ENCODE results near the gene NPW.
"Not testable (repeated sequence)": the region's sequence is repeated elsewhere in the genome, so short reads cannot be mapped to it uniquely, and the experiment has no call there.

Gene NPW

DNA sequence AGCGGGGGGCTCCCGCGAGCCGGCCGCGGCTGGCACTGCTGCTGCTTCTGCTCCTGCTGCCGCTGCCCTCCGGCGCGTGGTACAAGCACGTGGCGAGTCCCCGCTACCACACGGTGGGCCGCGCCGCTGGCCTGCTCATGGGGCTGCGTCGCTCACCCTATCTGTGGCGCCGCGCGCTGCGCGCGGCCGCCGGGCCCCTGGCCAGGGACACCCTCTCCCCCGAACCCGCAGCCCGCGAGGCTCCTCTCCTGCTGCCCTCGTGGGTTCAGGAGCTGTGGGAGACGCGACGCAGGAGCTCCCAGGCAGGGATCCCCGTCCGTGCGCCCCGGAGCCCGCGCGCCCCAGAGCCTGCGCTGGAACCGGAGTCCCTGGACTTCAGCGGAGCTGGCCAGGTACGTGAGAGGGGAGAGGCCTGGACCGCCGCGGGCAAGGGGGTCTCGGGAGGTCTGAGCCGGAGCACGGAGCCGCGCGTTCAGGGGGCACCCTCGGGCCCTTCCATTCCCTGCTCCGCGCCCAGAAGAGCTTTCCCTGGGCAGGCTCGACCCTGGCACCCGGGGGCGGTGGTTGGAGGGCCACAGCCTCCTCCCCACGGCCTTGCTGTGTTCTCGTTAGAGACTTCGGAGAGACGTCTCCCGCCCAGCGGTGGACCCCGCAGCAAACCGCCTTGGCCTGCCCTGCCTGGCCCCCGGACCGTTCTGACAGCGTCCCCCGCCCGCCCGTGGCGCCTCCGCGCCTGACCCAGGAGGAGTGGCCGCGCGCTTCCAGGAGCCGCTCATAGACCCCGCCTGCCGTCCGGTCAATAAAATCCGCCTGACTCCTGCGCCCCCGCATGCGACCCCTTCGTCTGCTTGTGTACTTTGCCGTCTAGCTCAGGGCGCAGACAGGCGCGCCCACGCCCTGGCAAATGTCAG, 591 bp downstream of the NPW start:
- DNase-seq (ENCODE audit: low read depth in 2 of 3, low spot score in 1 of 3) = no peak

DNA sequence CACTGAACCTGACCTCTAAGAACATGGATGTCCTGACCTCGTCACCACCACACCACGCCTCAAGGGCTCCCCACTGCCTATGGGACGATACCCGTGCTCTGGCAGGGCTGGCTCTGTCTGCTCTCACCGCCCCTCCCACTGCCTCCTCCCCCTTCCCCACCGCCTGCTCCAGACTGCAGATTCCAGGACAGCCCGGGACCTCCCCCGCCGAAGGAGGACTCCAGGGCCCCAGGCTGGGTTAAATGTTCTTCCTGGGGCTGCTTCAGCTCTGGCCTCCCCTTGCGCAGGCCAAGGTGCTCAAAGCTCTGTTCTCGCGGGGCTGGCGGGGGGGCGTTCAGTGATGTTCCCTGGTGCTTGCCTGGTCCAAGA, 3.1 kb downstream of the NPW start:
- no peak for DNase-seq (ENCODE audit: low read depth in 2 of 3, low spot score in 1 of 3)

DNA sequence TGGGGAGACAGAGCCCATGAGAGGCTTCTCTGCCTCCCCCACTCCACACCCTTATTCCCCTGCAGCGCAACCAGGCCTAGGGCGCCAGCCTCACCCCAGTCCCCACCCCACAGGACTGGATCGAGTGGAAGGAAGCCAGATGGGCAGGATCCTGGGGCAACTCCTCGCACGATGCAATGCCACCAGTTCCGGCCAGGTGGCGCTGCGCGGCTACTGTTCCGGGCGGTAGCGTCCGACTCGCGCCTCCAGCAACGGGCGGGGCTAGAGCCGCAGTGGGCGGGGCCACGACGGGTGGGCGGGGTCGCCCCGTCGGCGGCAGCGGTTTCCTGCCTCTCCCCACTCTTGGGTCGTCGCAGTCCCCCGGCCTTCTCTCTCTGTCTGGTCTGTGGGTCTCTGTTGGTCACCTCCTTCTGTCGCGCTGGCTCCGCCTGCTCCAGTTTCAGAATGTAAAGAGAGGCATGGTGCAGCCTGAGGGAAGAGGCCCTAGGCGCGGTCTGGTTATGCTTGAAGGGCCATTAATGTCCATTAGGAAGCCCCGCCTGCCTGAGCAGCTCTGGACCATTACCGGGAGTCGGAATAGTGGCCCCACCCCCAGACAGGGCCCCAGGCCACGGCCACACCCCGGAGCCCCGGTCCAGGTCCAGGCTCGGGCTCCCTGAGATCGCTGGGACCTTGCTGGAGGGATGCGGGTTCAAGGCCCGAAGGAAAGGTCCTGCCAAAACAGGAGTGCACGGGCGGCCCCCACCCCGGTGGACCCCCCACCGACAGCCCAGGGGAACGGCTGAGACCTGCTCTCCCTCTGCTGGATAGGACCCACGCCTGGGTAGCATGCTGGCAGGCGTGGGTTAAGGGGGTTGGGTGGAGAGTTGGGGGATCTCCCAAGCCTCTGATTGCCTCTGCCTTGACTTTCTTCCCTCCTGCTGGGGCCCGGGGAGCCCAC, 3.8 kb downstream of the NPW start:
- peak; percentile 87 to 99 (median 92) for DNase-seq (ENCODE audit: low read depth in 2 of 3, low spot score in 1 of 3)

DNA sequence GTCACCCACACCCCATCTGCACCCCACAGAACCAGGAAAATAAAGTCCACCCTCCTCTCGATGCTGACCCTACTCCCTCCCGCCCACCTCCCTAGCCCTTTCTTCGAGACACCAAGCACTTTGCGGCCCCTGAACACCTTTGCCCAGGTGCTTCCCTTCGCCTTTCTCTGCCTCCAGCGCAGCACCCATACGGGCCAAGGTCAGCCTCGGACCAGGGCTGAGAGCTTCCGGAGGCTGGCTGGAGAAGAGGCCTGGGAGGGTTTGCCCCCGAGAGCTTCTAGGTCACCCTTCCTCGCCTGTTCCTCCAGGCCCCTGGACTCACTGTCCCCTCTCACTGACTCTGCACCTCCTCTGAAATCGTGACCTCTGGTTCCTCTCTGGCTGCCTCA, 4.4 kb downstream of the NPW start:
- no peak for DNase-seq (ENCODE audit: low read depth in 2 of 3, low spot score in 1 of 3)

DNA sequence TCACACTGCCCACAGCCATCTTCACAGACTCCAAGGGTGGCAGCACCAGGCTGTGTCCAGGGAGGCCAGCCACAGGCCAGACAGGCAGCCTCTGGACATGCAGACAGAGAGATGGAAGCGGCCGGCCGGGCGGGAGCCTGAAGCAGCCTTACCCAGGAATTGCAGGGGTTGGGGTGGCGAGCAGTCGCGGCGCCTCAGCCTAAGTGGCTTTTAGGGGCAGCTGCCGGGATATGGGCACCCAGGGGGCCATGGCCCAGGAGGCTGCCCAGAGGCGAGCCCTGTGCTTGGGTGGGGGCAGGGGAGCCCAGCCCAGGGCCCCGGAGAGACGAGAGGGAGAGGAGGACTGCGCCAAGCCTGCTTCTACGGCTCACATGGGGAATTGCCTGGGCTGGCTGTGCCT, 5.7 kb downstream of the NPW start:
- no peak for DNase-seq (ENCODE audit: low read depth in 2 of 3, low spot score in 1 of 3)

DNA sequence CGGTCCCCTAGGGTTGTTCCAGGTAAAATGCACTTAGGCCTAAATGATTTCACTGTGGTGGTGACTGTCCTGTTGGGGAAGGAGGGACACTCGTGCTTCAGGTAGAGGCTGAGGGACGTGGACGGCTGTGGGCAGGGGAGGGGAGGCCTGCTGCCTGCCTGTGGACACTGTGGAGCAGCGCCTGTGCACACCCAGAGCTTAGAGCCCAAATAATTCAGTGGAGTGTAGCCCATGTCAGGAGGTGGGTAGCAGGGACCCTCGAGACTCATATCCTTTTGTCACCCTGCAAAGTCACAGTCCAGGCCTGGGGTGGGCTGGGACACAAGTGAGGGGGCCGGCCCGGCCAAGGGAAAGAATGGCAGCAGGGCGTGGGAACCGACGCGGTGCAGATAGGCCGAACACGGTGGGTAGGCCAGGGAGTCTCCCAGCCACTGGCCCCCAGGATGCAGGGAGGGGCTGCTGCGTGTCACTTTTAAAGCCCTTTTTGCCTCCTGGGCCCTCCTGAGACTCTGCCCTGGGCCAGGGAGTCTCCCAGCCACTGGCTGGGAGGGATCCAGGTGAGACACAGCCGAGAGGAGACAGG, 6.4 kb downstream of the NPW start:
- no peak for DNase-seq (ENCODE audit: low read depth in 2 of 3, low spot score in 1 of 3)

DNA sequence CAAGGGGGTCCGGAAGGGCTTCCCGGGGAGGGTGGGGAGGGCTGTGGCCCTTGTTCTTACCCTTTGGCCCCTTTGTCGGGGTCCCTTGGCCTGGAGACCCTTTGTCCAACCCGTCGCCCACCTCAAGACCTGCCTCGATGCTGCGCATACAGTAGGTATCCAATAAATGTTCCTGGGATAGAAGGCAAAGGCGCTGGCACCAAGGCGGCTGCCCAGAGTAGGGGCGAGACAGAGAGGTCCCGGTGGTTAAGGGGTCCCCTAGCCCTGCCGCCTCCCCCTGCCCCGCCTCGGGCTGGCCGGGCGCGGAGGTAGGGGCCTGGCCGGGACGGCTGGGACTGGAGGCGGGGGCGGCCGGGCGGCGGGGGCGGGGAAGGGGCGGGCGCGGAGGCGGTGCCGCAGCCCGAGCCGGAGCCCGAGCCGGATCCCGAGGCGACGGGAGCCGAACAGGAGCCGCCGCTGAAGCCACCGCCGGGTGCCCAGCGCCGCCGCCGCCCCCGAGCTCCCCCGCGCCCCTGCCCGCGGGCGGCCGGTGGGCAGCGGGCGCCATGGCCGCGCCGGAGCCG, 7.0 kb downstream of the NPW start, which contains the start of gene NHERF2:
NHERF2 (plus strand) TSS at position 442 of the 563 bp plus-strand sequence; CDS start at position 546, 104 bp downstream.
- DNase-seq (ENCODE audit: low read depth in 2 of 3, low spot score in 1 of 3) = no peak

DNA sequence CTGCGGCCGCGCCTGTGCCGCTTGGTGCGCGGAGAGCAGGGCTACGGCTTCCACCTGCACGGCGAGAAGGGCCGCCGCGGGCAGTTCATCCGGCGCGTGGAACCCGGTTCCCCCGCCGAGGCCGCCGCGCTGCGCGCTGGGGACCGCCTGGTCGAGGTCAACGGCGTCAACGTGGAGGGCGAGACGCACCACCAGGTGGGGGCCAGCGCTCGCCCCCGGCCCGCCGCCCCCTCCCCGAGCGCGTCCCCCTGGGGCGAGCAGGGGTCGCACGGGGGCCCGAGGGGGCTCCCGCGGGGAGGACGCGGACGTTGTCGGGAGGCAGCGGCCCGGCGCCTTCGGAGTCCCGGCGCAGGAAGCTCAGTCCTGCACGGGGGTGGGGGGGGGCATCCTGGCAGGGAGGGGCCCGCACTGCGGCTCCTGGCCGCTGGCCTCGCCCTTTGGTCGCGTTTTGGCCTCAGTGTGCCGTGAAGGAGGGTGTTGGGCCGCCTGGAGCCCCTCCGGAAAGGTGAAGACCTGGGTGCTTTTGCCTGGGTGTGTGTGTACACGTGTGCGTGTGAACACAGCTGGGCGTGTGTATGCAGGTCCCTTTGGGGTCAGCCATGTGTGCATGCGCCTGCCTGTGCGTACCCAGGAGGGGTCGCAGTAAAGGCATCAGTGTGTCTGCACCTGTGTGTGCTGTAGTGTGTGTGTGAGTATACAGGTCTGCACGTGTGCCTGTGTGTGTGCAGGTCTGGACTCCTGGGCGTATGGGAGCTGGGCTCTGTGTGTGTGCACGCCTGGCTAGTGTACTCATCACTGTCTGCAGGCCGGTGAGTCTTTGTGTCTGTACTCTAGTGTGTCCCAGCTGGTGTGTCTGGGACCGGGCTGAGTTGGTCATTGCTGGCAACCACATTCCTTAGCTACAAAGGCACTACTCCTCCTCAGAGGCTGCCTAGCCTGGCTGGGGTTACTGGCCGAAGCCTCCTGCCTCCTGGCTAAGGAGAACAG, 7.7 kb downstream of the NPW start:
- no peak for DNase-seq (ENCODE audit: low read depth in 2 of 3, low spot score in 1 of 3)

DNA sequence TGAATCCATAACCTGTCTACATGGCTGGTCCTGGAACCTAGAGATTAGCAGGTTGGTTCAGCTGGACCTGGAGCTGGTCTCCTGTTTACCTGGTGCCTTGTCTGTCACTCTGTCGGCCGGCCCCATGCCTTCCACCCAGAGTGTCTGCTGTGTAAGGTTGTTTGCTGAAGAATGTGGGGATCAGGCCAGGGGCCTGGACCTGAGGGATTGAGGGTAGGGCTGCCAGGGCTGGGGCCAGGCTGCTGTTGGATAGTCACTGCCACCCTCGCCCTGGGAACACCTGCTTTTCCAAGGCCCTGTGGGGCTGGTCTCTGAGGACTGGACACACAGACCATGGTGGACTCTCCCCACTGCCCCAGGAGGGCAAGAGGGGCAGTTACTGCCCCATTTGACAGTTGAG, 8.6 kb downstream of the NPW start:
- no peak for DNase-seq (ENCODE audit: low read depth in 2 of 3, low spot score in 1 of 3)

DNA sequence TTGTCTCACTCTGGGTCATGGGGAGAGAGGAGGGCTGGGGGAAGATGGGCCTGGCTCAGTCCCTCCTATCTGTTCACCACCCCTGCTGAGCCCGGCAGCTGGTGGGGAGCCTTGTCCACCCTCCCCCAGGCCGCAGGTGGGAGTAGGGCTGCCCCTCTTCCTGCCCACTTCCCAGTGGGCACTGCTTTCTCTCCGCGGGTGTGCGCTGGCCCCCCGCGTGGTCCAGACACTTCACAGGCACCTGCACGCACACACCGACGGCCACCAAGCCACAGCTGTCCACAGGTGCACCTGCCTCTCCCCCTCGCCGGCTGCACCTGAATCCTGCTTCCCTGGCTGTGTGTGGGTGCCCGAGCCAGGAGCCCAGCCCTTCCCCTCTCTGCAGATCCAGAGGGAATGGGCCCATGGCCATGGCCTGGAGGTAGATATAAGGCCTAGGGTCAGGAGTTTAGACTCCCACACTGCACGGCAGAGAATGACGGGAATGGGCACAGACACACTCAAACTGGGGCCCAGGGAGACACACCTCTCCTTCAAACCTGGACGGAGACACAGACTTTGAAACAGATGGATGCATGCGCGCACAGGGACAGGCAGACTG, 9.1 kb downstream of the NPW start:
- DNase-seq (ENCODE audit: low read depth in 2 of 3, low spot score in 1 of 3) = no peak

DNA sequence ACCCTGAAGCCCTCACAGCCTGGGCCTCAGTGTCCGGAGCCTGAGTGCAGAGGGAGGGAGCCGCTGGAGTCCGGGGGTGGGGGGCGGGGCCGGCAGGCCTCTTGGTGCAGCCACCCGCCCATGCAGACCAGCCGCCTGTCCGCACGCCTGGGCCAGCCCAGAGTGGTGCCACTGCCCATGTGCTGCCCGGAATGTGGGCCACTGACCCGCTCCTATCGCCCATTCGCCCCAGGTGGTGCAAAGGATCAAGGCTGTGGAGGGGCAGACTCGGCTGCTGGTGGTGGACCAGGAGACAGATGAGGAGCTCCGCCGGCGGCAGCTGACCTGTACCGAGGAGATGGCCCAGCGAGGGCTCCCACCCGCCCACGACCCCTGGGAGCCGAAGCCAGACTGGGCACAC, 9.8 kb downstream of the NPW start:
- no peak for DNase-seq (ENCODE audit: low read depth in 2 of 3, low spot score in 1 of 3)

DNA sequence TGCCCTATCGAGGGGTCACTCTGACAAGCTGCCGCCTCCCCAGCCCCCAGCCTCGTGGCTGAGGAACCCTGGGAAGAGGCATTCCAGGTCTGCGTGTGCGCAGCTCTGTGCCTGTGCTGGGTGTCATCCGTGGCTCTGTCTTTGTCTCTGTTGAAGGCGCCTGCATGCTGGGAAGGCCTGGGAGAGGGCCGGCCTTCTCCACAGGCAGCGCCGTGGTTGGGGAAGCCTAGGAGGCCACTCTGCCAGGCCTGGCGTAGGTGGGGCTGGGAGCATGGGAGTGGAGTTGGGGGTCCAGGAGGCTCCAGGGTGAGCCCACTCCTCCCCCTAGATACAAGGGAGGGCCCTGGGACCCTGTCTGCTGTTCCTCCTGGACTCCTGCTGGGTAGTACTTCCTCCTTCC, 10.5 kb downstream of the NPW start:
- DNase-seq (ENCODE audit: low read depth in 2 of 3, low spot score in 1 of 3) = no peak

DNA sequence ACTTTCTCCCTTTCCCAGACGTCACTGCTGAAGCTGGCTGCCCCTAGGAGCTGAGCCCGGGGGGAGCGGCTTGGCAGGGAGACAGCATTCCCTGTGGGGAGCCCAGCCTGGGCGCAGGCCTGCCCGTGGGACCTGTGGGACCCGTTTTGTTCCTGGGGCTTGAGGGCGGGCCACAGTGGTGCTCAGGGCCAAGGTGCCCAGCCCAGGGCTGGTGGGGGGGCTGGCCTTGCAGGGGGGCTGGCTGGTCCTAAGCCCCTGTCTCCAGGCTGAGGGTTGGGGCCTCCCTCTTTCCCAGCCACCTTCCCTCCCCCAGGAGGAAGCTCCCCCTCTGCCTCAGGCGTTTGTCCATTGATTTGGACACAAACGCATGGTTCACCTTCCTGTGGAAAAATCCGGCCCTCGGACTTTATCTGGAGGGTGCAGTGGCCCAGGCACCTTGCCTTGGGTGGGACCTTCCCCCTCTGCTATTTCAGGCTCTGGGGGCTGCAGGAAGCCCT, 11.5 kb downstream of the NPW start:
- DNase-seq (ENCODE audit: low read depth in 2 of 3, low spot score in 1 of 3) = no peak

DNA sequence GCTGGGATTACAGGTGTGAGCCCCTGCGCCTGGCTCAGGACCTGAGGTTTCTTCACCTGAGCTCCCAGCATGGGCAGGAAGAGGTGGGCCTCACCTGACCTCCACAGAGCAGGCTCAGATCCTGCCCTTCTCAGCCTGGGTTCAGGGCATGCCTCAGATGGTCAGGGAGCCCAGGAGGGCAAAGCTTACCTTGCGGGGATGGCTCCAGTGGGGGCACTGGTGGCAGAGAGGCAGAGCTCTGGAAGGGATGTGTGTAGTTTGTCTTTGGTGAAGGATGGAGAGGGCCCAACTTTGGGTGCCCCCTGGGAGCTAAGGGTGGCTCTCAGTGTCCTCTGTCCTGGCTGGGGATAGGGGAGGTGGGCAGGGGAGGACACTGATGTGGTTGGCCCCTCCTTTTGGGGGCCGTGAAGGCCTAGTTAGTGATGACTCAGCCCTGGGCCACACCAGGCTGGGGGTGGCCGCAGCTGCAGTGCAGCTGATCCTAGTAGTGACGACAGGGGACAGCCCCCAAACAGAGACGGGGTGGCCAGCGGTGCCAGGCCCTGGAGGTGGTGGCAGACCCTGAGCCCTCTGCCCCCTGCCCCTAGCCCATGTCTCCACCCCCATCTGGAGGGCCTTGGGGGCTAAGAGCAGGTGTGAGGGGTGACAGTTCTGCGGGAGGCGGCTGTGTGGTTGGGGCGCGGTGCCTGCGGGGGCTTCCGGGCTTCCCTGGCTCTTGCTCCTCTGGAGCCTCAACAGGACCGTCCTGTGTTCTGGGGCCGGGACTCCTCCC, 12.9 kb downstream of the NPW start:
- no peak for DNase-seq (ENCODE audit: low read depth in 2 of 3, low spot score in 1 of 3)

DNA sequence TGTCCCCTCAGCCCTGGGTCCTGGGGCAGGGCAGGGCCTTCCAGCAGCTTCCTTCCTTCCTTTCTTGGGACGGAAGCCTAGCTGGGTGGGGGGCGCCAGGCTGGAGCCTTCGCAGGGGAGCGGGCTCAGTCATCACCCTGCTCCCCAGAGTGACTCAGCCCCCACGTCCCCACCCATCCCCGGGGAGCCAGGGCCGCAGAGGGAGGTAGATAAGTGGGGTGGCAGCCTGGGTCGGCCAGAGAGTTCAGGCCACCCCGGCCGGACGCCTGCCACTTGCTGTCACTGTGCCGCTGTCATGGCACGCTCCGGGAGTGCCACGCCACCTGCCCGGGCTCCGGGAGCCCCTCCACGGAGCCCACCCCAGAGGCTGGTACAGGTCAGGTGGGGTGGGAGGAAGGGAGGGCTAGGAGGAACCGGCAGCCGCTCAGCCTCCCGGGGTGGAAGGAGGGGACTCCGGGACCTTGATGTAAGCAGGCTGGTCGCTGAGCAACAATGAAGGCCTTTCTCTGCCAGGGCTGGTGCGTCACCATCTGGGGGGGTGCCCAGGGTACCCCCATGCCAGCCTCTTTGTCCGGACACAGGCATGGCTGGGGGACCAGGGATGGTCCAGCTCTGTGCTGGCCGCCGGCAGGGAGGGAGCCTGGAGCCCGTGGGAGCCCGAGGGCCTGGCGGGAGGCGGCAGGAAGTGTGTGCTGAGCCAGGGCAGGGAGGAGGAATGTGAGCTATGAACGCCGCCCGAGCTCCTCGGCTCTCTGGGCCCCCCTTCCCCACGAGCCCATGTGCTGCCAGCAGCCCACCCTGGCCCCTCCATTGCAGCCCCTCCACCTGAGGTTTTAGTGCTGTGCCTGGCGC, 13.7 kb downstream of the NPW start:
- DNase-seq (ENCODE audit: low read depth in 2 of 3, low spot score in 1 of 3) = no peak

DNA sequence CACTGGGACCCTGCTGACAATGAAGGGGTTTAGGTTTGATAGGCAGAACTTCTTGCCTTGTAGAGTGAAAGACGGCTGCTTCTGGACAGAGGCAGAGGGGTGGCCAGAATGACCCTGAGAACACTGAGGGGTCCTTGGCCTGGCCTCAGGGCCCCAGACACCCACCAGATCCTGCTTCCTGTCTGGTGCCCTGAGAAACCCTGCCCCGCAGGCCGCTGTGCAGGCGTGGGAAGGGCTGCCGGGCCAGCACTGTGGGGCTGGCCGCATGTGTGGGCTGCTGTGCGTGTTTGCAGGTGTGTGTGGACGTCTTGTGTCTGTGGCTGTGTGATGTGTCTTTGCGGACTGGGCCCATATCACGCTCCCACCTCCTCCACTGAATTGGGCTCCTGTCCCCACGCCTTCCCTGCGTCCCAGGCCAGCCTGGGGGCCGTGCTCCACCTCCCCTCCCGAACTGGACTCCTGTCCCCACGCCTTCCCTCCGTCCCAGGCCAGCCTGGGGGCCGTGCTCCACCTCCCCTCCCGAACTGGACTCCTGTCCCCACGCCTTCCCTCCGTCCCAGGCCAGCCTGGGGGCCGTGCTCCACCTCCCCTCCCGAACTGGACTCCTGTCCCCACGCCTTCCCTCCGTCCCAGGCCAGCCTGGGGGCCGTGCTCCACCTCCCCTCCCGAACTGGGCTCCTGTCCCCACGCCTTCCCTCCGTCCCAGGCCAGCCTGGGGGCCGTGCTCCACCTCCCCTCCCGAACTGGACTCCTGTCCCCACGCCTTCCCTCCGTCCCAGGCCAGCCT, 14.5 kb downstream of the NPW start:
- DNase-seq (ENCODE audit: low read depth in 2 of 3, low spot score in 1 of 3) = not testable (repeated sequence)
